ENCODE data around the gene PTPRN2.

DNA sequence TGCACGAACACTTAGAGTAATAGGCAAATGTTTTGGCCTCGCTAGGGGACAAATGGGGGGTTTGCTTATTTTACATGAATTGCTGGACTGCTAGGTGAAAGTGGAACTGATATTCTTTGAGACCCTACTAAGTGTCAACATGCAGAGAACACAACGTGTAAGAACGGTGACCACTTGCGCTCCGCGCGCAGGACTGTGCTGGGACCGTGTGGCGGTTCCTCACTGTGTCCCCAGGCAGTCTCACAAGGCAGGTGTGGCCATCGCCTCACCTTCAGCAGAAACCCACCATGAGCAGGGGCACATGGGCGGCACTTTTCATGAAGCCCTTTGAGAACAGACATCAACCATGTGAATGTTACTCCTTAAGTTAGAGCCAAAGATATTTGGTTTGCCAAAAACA is 27.2 kb downstream of the PTPRN2 start:
- TF ChIP-seq POLR2AphosphoS5 (IDR thresholded peaks at IDR 0.05) (no peak), EP300 (IDR thresholded peaks at IDR 0.05) (no peak)
- TF ChIP-seq, protein P1, sequence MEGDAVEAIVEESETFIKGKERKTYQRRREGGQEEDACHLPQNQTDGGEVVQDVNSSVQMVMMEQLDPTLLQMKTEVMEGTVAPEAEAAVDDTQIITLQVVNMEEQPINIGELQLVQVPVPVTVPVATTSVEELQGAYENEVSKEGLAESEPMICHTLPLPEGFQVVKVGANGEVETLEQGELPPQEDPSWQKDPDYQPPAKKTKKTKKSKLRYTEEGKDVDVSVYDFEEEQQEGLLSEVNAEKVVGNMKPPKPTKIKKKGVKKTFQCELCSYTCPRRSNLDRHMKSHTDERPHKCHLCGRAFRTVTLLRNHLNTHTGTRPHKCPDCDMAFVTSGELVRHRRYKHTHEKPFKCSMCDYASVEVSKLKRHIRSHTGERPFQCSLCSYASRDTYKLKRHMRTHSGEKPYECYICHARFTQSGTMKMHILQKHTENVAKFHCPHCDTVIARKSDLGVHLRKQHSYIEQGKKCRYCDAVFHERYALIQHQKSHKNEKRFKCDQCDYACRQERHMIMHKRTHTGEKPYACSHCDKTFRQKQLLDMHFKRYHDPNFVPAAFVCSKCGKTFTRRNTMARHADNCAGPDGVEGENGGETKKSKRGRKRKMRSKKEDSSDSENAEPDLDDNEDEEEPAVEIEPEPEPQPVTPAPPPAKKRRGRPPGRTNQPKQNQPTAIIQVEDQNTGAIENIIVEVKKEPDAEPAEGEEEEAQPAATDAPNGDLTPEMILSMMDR (IDR thresholded peaks at IDR 0.05): no peak

All from sigmoid colon (tissue), 4 donors.